ENCODE data around the gene PSTPIP2. TPM values are rescaled to one million over a fixed set of nuclear protein-coding genes. Genes with fewer than 3 reads are reported as not detected.

PSTPIP2 gene
- total and polyA plus RNA-seq, 9 of the 15 experiments (the other 6 are each of a cell fraction or from before 2014, with no cell fraction given) = 14.0 to 45.7 (median 27.1) TPM

DNA sequence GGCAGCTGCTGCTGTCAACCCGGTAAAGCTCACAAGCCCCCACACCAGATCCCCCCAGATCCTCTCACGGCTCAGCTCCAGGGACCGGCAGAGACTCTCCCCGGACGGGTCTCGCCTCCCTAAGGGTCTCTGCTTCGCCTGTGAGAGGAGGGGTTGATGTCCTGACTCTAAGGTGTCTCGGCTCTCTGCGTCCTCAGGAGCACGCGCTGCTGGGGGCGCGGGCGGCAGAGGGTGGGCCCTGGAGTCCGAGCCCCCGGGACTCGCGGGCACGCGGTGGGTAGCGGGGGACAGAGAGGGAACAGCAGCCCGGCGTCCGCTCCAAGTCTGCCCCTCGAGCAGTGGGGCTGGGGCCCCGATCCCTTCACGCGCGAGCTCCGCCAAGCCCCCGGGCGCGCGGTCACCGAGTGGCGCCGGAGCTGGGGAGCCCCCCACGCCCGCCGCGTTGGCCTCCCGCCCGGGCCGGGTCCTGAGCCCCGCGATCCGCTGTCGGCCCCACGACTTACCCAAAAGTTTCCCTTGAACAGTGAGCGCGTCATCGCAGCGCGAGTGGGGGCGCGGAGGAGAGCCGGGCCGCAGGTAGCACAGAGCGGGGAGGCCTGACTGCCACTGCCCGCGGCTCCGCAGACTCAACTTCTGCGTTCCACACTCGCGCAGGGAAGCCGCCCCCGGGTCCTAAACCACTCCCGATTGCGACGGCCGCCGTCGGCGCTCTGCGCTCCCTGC lies at the start of gene PSTPIP2 (continued):
- TF ChIP-seq, protein P1, sequence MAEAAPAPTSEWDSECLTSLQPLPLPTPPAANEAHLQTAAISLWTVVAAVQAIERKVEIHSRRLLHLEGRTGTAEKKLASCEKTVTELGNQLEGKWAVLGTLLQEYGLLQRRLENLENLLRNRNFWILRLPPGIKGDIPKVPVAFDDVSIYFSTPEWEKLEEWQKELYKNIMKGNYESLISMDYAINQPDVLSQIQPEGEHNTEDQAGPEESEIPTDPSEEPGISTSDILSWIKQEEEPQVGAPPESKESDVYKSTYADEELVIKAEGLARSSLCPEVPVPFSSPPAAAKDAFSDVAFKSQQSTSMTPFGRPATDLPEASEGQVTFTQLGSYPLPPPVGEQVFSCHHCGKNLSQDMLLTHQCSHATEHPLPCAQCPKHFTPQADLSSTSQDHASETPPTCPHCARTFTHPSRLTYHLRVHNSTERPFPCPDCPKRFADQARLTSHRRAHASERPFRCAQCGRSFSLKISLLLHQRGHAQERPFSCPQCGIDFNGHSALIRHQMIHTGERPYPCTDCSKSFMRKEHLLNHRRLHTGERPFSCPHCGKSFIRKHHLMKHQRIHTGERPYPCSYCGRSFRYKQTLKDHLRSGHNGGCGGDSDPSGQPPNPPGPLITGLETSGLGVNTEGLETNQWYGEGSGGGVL (CRISPR knock-in tag; IDR thresholded peaks at IDR 0.05) = no peak
- TF ChIP-seq CTBP1 (IDR thresholded peaks at IDR 0.05; ENCODE audit: borderline replicate concordance) (no peak; the same call in 1 of the 2 replicates), PHF8 (IDR thresholded peaks at IDR 0.05; ENCODE audit: borderline replicate concordance, low read length) (peak; percentile 67; the same call in 1 of the 2 replicates), ILF3 (IDR thresholded peaks at IDR 0.05; ENCODE audit: borderline replicate concordance) (no peak), TAF1 (IDR thresholded peaks at IDR 0.05; ENCODE audit: control insufficient read depth, extremely low read depth, insufficient read depth, low read length, severe bottlenecking) (peak; percentile 73), POLR2G (IDR thresholded peaks at IDR 0.05; ENCODE audit: low read depth, low read length) (peak; percentile 91), MCM7 (IDR thresholded peaks at IDR 0.05) (no peak), HEY1 (CRISPR knock-in tag; IDR thresholded peaks at IDR 0.05; ENCODE audit: borderline replicate concordance) (no peak), ATF1 (CRISPR knock-in tag; IDR thresholded peaks at IDR 0.05) (no peak), ATF1 (tag; IDR thresholded peaks at IDR 0.05) (peak; percentile 51), CHCHD3 (CRISPR knock-in tag; IDR thresholded peaks at IDR 0.05) (no peak), YY1 (IDR thresholded peaks at IDR 0.05; ENCODE audit: borderline replicate concordance in 1 of 3, control insufficient read depth in 1 of 3, extremely low read depth in 1 of 3, insufficient read depth in 3 of 3, insufficient read length in 1 of 3, insufficient replicate concordance in 2 of 3, low read depth in 1 of 3, low read length in 2 of 3) (peak in 2 of 3 experiments; percentile 37 to 42), CREM (IDR thresholded peaks at IDR 0.05; ENCODE audit: low read depth) (peak; percentile 57; the same call in 1 of the 2 replicates), RBFOX2 (IDR thresholded peaks at IDR 0.05; ENCODE audit: low read depth, low read length) (peak; percentile 84), KDM2B (CRISPR knock-in tag; IDR thresholded peaks at IDR 0.05) (peak; percentile 72; the same call in 1 of the 2 replicates), HDAC1 (IDR thresholded peaks at IDR 0.05) (no peak), RBBP5 (IDR thresholded peaks at IDR 0.05; ENCODE audit: borderline replicate concordance, insufficient read depth, low read length, poor library complexity, severe bottlenecking) (peak; percentile 74)
- TF ChIP-seq, protein P2, sequence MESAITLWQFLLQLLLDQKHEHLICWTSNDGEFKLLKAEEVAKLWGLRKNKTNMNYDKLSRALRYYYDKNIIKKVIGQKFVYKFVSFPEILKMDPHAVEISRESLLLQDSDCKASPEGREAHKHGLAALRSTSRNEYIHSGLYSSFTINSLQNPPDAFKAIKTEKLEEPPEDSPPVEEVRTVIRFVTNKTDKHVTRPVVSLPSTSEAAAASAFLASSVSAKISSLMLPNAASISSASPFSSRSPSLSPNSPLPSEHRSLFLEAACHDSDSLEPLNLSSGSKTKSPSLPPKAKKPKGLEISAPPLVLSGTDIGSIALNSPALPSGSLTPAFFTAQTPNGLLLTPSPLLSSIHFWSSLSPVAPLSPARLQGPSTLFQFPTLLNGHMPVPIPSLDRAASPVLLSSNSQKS (CRISPR knock-in tag; IDR thresholded peaks at IDR 0.05) = no peak
- TF ChIP-seq, protein P3, sequence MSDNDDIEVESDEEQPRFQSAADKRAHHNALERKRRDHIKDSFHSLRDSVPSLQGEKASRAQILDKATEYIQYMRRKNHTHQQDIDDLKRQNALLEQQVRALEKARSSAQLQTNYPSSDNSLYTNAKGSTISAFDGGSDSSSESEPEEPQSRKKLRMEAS (CRISPR knock-in tag; IDR thresholded peaks at IDR 0.05) = peak; percentile 2; the same call in 1 of the 2 replicates
- TF ChIP-seq, protein P4, sequence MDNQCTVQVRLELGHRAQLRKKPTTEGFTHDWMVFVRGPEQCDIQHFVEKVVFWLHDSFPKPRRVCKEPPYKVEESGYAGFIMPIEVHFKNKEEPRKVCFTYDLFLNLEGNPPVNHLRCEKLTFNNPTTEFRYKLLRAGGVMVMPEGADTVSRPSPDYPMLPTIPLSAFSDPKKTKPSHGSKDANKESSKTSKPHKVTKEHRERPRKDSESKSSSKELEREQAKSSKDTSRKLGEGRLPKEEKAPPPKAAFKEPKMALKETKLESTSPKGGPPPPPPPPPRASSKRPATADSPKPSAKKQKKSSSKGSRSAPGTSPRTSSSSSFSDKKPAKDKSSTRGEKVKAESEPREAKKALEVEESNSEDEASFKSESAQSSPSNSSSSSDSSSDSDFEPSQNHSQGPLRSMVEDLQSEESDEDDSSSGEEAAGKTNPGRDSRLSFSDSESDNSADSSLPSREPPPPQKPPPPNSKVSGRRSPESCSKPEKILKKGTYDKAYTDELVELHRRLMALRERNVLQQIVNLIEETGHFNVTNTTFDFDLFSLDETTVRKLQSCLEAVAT (IDR thresholded peaks at IDR 0.05) = peak in 1 of 2 experiments; percentile 44; a peak in 1 of 4 replicates
- TF ChIP-seq, protein P5, sequence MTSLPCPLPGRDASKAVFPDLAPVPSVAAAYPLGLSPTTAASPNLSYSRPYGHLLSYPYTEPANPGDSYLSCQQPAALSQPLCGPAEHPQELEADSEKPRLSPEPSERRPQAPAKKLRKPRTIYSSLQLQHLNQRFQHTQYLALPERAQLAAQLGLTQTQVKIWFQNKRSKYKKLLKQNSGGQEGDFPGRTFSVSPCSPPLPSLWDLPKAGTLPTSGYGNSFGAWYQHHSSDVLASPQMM (CRISPR knock-in tag; IDR thresholded peaks at IDR 0.05) = no peak
